ENCODE results near the gene ZNF366. TPM values are rescaled to one million over a fixed set of nuclear protein-coding genes. Genes with fewer than 3 reads are reported as not detected.

The ZNF366 gene
- polyA plus RNA-seq, 1 donor (not counting 4 experiments of a cell fraction or from before 2014, with no cell fraction given): not detected

- H3K9me3 ChIP-seq (ENCODE audit: control insufficient read depth, low read depth, low read length): no peaks in the 10 kb centered on the region
Measured at GRCh38 chr5:72555871-72556270, 48.7 kb upstream of the ZNF366 start.

DNA sequence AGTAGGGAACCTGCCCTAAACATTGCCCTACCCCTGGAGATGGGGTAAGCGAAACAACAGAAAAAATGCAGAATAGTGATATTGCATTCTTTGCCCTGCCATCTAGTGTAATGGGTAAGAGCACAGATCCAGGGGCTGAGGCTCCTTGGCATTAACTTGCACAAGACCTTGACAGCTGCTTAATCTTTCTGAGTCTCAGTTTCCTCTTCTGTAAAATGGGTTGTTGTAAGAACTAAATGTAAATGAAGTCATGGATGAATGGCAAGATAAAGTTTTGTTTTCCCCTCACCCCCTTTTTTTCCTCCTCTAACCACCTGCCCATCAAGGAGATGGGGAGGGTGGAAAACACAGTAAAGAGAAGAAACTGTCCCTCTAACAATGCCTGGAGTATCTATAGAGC is 47.7 kb upstream of the ZNF366 start:
- no peak overlapping the region for H3K9ac ChIP-seq (ENCODE audit: control insufficient read depth, extremely low read depth, insufficient read depth, low read length)
- DNase-seq (ENCODE audit: low read depth, low spot score): no peak

More at GRCh38 chr5:72555871-72556270, 48.7 kb upstream of the ZNF366 start:
- Histone ChIP-seq H3K4me1 (ENCODE audit: control insufficient read depth, extremely low read depth, insufficient read depth, low read length) (peaks cover 24% of the 10 kb centered on the region), H4K20me1 (ENCODE audit: control insufficient read depth, extremely low read depth, insufficient read depth, low read length) (no peaks in the 10 kb centered on the region), H3K79me2 (ENCODE audit: control insufficient read depth, insufficient read depth, low read length) (no peaks in the 10 kb centered on the region), H3K4me2 (ENCODE audit: control insufficient read depth, extremely low read depth, insufficient read depth, low read depth, low read length) (peak overlapping the region; percentile 82), H2AFZ (ENCODE audit: control insufficient read depth, low read length) (peak overlapping the region; percentile 99), H3K36me3 (ENCODE audit: control insufficient read depth in 2 of 2, extremely low read depth in 1 of 2, insufficient read depth in 2 of 2, low read length in 2 of 2) (no peaks in the 10 kb centered on the region), H3K9me1 (ENCODE audit: control insufficient read depth, extremely low read depth, insufficient read depth, low read length) (no peaks in the 10 kb centered on the region), H3K9ac (ENCODE audit: control insufficient read depth, extremely low read depth, insufficient read depth, low read length) (peak overlapping the region; percentile 71), H3K4me3 (ENCODE audit: control insufficient read depth in 2 of 3, extremely low read depth in 1 of 3, insufficient read depth in 2 of 3, low read depth in 1 of 3, low read length in 3 of 3) (no peak overlapping the region), H3K27ac (ENCODE audit: control insufficient read depth, insufficient read depth, low read length) (no peak overlapping the region), H3K27me3 (ENCODE audit: control insufficient read depth, extremely low read depth, insufficient read depth, low read length) (no peaks in the 10 kb centered on the region)
- dilution Hi-C loops (cut with MboI; ENCODE audit: extremely low pct_ligation_motif_present, low sequenced_read_pairs): no loop called here
- DNase-seq (ENCODE audit: low read depth, low spot score): no peak
- no peak for TF ChIP-seq EZH2 (IDR thresholded peaks at IDR 0.05; ENCODE audit: low read length)
- TF ChIP-seq CTCF (optimal IDR thresholded peaks at IDR 0.05 in 1 of 3, IDR thresholded peaks at IDR 0.05 in 1 of 3, conservative IDR thresholded peaks at IDR 0.05 in 1 of 3; ENCODE audit: extremely low read depth in 1 of 3, insufficient read depth in 2 of 3, low read length in 3 of 3): no peak
- no peak for FAIRE-seq

More for the DNA sequence above, 47.7 kb upstream of the ZNF366 start:
- dilution Hi-C loops (cut with MboI; ENCODE audit: extremely low pct_ligation_motif_present, low sequenced_read_pairs): no loop called here
- no peak overlapping the region for H3K4me2 ChIP-seq (ENCODE audit: control insufficient read depth, extremely low read depth, insufficient read depth, low read depth, low read length)
- no peak overlapping the region for H3K27ac ChIP-seq (ENCODE audit: control insufficient read depth, insufficient read depth, low read length)
- H3K4me1 ChIP-seq (ENCODE audit: control insufficient read depth, extremely low read depth, insufficient read depth, low read length): peaks cover 24% of the 10 kb centered on the region
- no peaks in the 10 kb centered on the region for H3K79me2 ChIP-seq (ENCODE audit: control insufficient read depth, insufficient read depth, low read length)
- no peaks in the 10 kb centered on the region for H3K9me3 ChIP-seq (ENCODE audit: control insufficient read depth, low read depth, low read length)
- H3K9me1 ChIP-seq (ENCODE audit: control insufficient read depth, extremely low read depth, insufficient read depth, low read length): no peaks in the 10 kb centered on the region
- no peaks in the 10 kb centered on the region for H4K20me1 ChIP-seq (ENCODE audit: control insufficient read depth, extremely low read depth, insufficient read depth, low read length)
- TF ChIP-seq EZH2 (IDR thresholded peaks at IDR 0.05; ENCODE audit: low read length): no peak
- no peak for TF ChIP-seq CTCF (optimal IDR thresholded peaks at IDR 0.05 in 1 of 3, IDR thresholded peaks at IDR 0.05 in 1 of 3, conservative IDR thresholded peaks at IDR 0.05 in 1 of 3; ENCODE audit: extremely low read depth in 1 of 3, insufficient read depth in 2 of 3, low read length in 3 of 3)
- H3K4me3 ChIP-seq (ENCODE audit: control insufficient read depth in 2 of 3, extremely low read depth in 1 of 3, insufficient read depth in 2 of 3, low read depth in 1 of 3, low read length in 3 of 3): no peak overlapping the region
- H3K36me3 ChIP-seq (ENCODE audit: control insufficient read depth in 2 of 2, extremely low read depth in 1 of 2, insufficient read depth in 2 of 2, low read length in 2 of 2): no peaks in the 10 kb centered on the region
- H2AFZ ChIP-seq (ENCODE audit: control insufficient read depth, low read length): no peak overlapping the region
- no peak for FAIRE-seq
- no peaks in the 10 kb centered on the region for H3K27me3 ChIP-seq (ENCODE audit: control insufficient read depth, extremely low read depth, insufficient read depth, low read length)

All from keratinocyte (primary cell).